ENCODE data around the gene GPR39.

GPR39 gene

DNA sequence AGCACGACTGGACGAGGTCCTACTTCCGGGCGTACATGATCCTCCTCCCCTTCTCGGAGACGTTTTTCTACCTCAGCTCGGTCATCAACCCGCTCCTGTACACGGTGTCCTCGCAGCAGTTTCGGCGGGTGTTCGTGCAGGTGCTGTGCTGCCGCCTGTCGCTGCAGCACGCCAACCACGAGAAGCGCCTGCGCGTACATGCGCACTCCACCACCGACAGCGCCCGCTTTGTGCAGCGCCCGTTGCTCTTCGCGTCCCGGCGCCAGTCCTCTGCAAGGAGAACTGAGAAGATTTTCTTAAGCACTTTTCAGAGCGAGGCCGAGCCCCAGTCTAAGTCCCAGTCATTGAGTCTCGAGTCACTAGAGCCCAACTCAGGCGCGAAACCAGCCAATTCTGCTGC, 228.6 kb downstream of the GPR39 start:
- TF ChIP-seq, protein P1, sequence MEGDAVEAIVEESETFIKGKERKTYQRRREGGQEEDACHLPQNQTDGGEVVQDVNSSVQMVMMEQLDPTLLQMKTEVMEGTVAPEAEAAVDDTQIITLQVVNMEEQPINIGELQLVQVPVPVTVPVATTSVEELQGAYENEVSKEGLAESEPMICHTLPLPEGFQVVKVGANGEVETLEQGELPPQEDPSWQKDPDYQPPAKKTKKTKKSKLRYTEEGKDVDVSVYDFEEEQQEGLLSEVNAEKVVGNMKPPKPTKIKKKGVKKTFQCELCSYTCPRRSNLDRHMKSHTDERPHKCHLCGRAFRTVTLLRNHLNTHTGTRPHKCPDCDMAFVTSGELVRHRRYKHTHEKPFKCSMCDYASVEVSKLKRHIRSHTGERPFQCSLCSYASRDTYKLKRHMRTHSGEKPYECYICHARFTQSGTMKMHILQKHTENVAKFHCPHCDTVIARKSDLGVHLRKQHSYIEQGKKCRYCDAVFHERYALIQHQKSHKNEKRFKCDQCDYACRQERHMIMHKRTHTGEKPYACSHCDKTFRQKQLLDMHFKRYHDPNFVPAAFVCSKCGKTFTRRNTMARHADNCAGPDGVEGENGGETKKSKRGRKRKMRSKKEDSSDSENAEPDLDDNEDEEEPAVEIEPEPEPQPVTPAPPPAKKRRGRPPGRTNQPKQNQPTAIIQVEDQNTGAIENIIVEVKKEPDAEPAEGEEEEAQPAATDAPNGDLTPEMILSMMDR (IDR thresholded peaks at IDR 0.05; ENCODE audit: insufficient read depth, low read length, missing control alignments), result no peak
- no peak for DNase-seq (ENCODE audit: low read depth, low spot score)
- CTCF ChIA-PET, result no interaction called here
- POLR2A ChIA-PET, result no interaction called here
- no peak overlapping the region for H3K4me3 ChIP-seq (ENCODE audit: low read depth, low read length)

DNA sequence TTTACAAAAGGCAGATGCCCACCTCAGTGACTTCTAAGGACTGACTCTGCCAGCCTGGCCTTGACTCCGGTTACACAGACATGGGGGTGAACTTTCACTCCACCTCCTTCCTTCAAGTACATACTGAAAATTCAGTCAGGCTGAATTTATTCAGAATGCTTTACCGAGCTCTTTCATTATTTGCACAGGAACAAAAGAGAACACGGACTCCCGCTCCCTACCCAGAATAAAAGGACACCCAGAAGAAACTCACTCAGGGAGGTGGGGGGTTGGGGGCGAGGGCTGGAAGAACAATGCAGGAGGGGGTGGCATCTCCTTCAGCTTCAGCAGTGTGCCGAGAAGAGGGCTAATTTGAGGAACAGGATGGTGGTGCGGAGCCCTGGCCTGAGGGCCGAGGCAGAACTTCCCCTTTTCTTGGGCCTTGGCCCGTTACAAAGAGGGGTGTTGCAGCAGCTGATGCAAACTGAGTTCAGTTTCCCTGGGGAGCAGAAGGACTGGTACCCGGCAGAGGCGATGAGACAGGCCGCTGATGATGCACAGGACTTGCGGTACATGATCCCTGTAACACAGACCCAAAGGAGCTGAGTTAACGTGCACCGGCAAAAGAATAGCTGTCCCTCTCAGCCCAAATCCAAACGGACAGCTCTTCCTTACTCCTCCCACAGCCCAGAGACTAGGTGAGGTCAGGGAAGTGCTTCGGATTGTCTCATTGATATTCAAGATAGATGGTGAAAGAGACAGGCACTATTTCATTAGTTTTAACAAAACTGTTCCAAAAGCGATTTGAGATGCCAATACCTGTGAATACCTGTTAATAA, 229.3 kb downstream of the GPR39 start:
- CTCF ChIA-PET, result interaction anchor here (1.2 kb wide), 1 partner anchor 98 kb away, joined by 3 read pairs; no protein-coding TSS in a partner anchor
- no peak for DNase-seq (ENCODE audit: low read depth, low spot score)
- POLR2A ChIA-PET, result no interaction called here
- TF ChIP-seq, protein P1 (IDR thresholded peaks at IDR 0.05; ENCODE audit: insufficient read depth, low read length, missing control alignments), result no peak
- H3K4me3 ChIP-seq (ENCODE audit: low read depth, low read length), result no peak overlapping the region

DNA sequence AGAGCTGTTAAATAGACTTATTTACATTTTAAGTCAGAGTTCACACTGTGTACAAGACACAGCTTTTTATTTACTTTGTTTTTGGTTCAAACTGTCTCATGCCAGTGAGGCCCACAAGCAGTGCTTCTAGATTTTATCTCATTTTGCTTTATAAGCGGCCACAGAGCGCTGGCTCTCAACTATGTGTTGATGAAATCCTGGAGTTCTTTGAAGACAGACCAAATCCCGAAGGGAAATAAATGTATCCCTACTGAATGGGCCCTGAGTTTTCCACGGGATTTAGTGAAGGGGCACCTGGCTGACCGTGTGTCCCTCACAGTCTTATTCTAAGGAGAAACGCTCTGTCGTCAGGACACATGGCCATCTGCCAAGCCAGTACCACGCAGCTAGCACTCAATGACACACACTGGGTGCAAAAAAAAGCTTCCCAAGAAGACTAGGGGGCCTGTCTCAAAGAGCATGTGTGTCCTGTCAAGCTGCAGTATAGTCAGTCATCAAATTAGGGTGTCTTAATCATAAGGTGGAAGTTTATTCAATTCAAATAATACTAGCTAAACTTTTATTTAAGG, 230.0 kb downstream of the GPR39 start:
- TF ChIP-seq, protein P1 (IDR thresholded peaks at IDR 0.05; ENCODE audit: insufficient read depth, low read length, missing control alignments), result no peak
- CTCF ChIA-PET, result interaction anchor here (0.6 to 1.8 kb wide), 4 partner anchors 10 to 99 kb away, joined by 3 to 7 read pairs (median 3); no protein-coding TSS in a partner anchor
- no peak for DNase-seq (ENCODE audit: low read depth, low spot score)
- POLR2A ChIA-PET, result no interaction called here
- H3K4me3 ChIP-seq (ENCODE audit: low read depth, low read length), result no peak overlapping the region

DNA sequence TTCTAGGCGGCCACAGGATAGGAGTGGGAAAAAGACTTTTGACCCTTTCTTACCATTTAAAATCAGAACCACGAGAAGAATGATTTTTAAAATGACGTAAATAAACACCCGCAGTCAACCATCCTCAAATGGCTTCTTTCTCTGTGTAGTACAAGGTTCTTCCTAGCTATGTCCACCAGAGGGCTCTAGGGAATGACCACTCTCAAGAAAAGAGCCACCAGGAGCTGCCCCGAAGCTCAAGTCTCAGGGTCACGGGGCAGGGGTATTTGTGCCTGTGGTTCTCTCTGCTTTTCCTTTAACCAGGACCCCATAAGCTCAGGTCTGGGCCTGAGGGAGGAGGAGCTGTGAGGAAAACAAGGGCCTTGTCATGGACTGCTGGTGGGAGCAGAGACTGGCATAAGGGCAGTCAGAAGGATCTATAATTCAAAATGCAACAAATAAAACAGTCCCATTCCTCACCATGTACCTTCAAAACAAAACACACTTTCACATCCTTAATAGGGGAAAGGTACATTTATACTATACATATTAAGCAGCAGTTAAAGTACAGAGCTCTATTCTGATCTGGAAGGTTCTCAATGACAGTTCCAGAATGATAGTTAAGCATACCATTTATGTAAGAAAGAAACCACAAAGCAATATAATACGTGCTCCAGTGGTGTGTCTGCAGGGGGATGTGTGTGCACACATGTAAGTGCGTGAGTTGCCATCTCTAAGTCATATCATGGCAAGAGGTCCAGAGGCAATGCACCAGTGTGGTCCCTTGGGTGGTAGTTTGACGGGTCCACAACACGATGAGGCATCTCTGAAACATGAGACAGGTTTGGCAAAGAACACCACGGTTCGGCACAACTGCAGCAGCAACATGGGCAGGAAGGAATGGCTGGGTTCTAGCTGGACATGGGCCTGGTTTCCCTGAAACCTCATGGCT, 234.8 kb downstream of the GPR39 start:
- ChIA-PET CTCF (interaction anchor here (0.7 to 4.3 kb wide), 25 partner anchors 9 to 1193 kb away, joined by 3 to 19 read pairs (median 4); no protein-coding TSS in a partner anchor), POLR2A (interaction anchor here (0.5 to 0.7 kb wide), 2 partner anchors 9 to 617 kb away, joined by 3 to 4 read pairs; no protein-coding TSS in a partner anchor)
- no peak for DNase-seq (ENCODE audit: low read depth, low spot score)
- TF ChIP-seq, protein P1 (IDR thresholded peaks at IDR 0.05; ENCODE audit: insufficient read depth, low read length, missing control alignments), result peak; percentile 50
- H3K4me3 ChIP-seq (ENCODE audit: low read depth, low read length), result no peak overlapping the region

DNA sequence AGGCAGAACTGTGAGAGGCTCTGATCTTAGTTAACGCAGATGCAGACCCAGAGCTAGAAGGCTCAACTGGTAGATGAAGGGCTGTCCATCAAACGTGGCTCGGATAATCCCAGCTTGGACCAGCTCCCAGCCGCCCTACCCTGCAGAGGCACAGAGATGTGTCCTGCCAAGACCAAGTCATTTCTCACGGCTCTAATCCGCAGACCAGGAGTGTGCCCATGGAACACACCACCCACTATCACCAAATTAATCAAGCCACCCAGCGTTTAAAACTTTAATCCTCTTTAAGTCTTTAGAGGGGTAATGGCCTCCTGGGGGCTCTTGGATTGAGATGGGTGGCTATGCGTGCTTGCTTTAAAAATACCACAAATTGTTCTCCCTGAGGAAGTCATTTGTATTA, 235.9 kb downstream of the GPR39 start:
- no peak overlapping the region for H3K4me3 ChIP-seq (ENCODE audit: low read depth, low read length)
- TF ChIP-seq, protein P1 (IDR thresholded peaks at IDR 0.05; ENCODE audit: insufficient read depth, low read length, missing control alignments), result no peak
- ChIA-PET POLR2A (no interaction called here), CTCF (interaction anchor here (0.7 to 4.3 kb wide), 15 partner anchors 8 to 1192 kb away, joined by 3 to 19 read pairs (median 8); no protein-coding TSS in a partner anchor)
- no peak for DNase-seq (ENCODE audit: low read depth, low spot score)
